CD4-positive, alpha-beta T cell (primary cell): ENCODE measurements around the gene KDM1B. TPM values are rescaled to one million over a fixed set of nuclear protein-coding genes. Genes with fewer than 3 reads are reported as not detected.

Experiments used
- ATAC-seq: fragments of 200-7000 bp; cut with Tn5 transposase; one replicate; pipeline ENCODE4 v1.10.0; 2022; ENCODE audit warnings: mild to moderate bottlenecking; ENCODE audit not compliant: poor library complexity
- CTCF ChIA-PET: fragments of 350-600 bp; sonication (Branson Sonifier 250); formaldehyde crosslinking; loops from one replicate; lab custom pipeline; 2021; ENCODE audit warnings: antibody characterized with exemption, inconsistent platforms; lab: Charles Lee
- POLR2A ChIA-PET: fragments of 350-600 bp; sonication (Branson Sonifier 250); formaldehyde crosslinking; loops from one replicate; lab custom pipeline; 2021; ENCODE audit warnings: antibody characterized with exemption, inconsistent platforms; lab: Charles Lee
- DNase-seq, 14 experiments: peaks; one replicate each; pipeline ENCODE4 v3.0.0-alpha.2; 2013 to 2020; ENCODE audit warnings: mixed read lengths in 2 of 14
- H3K27ac ChIP-seq, 2 donors: one replicate each; pipeline versions ENCODE4 v1.5.1 to v1.7.0; 2013; ENCODE audit warnings: low read length in 2 of 2, low read depth in 1 of 2, mild to moderate bottlenecking in 1 of 2
- H3K27me3 ChIP-seq, 2 experiments: 1 replicate in 1 of 2; 2 replicates in 1 of 2; pipeline versions ENCODE4 v1.6.1 to v1.7.0; 2013; ENCODE audit warnings: low read length in 2 of 2, control low read depth in 1 of 2, mild to moderate bottlenecking in 1 of 2, moderate library complexity in 1 of 2; ENCODE audit not compliant: insufficient read depth in 2 of 2, control insufficient read depth in 1 of 2
- H3K36me3 ChIP-seq: one replicate; pipeline ENCODE4 v1.6.1; 2013; ENCODE audit warnings: low read length, control low read depth; ENCODE audit not compliant: insufficient read depth
- H3K4me1 ChIP-seq: one replicate; pipeline ENCODE4 v1.6.1; 2013; ENCODE audit warnings: low read length, control low read depth; ENCODE audit not compliant: insufficient read depth
- H3K4me3 ChIP-seq: one replicate; pipeline ENCODE4 v1.5.1; 2013; ENCODE audit warnings: mild to moderate bottlenecking, low read length, moderate library complexity
- H3K9me3 ChIP-seq, 2 experiments: 1 replicate in 1 of 2; 2 replicates in 1 of 2; pipeline versions ENCODE4 v1.6.1 to v1.7.0; 2013; ENCODE audit warnings: low read length in 2 of 2, mild to moderate bottlenecking in 2 of 2, control low read depth in 1 of 2, moderate library complexity in 1 of 2; ENCODE audit not compliant: control insufficient read depth in 1 of 2, insufficient read depth in 1 of 2
- H3K27ac Mint-ChIP-seq: one replicate; pipeline ENCODE4 v1.8.0; 2020; ENCODE audit warnings: mixed read lengths
- H3K27me3 Mint-ChIP-seq: one replicate; pipeline ENCODE4 v1.8.0; 2021; ENCODE audit warnings: mixed read lengths
- H3K36me3 Mint-ChIP-seq: one replicate; pipeline ENCODE4 v1.8.0; 2021; ENCODE audit warnings: low read depth, mixed read lengths
- H3K4me1 Mint-ChIP-seq: one replicate; pipeline ENCODE4 v1.8.0; 2021; ENCODE audit warnings: low read depth, mixed read lengths
- H3K4me3 Mint-ChIP-seq: one replicate; pipeline ENCODE4 v1.8.0; 2020; ENCODE audit warnings: mild to moderate bottlenecking, mixed read lengths
- H3K9me3 Mint-ChIP-seq: one replicate; pipeline ENCODE4 v1.8.0; 2020; ENCODE audit warnings: mixed read lengths
- intact Hi-C, 2 experiments: fragments of 100-400 bp; cut with DNase I in 1 of 2; cut with micrococcal nuclease in 1 of 2; formaldehyde crosslinking; loops; one replicate each; pipeline versions ENCODE4 v1.15.1 to v1.9.0; 2023 to 2025; cut with DNase I, micrococcal nuclease
- total RNA-seq, 174 experiments: library from RNA in 2 of 174; stranded (reverse) in 2 of 174; gene quantifications; one replicate each; pipeline ENCODE4 v1.2.3 and lab custom pipeline; 2021 to 2026
- TF ChIP-seq, protein P1 (sequence below): fragments of 200-600 bp; IDR thresholded peaks from one replicate; pipeline ENCODE4 v1.8.0; 2022; ENCODE audit warnings: antibody characterized with exemption, mild to moderate bottlenecking

Gene KDM1B
- total RNA-seq, 2 experiments from 2014 or later: 4.4 to 6.0 TPM

DNA sequence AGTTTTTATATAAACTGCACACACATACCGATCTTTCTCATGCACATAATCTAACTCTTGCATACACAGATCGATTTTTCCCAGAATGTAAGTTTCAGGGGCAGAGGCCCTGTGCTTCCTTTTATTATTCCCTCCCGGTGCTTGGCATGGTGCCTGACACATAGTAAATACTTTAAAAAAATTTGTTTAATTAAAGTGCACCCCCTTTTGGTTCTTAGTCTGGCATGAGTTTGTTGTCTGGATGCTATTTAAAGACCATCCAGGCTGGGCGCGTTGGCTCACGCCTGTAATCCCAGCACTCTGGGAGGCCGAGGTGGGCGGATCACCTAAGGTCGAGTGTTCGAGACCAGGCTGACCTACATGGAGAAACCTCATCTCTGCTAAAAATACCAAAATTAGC is 114.5 kb downstream of the KDM1B start:
- no peak overlapping the region for H3K4me3 ChIP-seq
- ChIA-PET CTCF (no interaction called here), POLR2A (interaction anchor here (1.6 kb wide), 1 partner anchor 114 kb away, joined by 3 read pairs; no protein-coding TSS in a partner anchor)
- H3K9me3 ChIP-seq: peaks cover 0 to 5% of the 10 kb centered on the region in 2 experiments
- DNase-seq: no peak
- H3K4me1 ChIP-seq: peaks cover 18% of the 10 kb centered on the region
- no peak overlapping the region for H3K4me3 Mint-ChIP-seq
- peaks cover 10% of the 10 kb centered on the region for H3K4me1 Mint-ChIP-seq
- peaks cover 6% of the 10 kb centered on the region for H3K36me3 Mint-ChIP-seq
- H3K27me3 ChIP-seq: no peaks in the 10 kb centered on the region
- peaks cover 12% of the 10 kb centered on the region for H3K27me3 Mint-ChIP-seq
- no peaks in the 10 kb centered on the region for H3K9me3 Mint-ChIP-seq
- TF ChIP-seq, protein P1, sequence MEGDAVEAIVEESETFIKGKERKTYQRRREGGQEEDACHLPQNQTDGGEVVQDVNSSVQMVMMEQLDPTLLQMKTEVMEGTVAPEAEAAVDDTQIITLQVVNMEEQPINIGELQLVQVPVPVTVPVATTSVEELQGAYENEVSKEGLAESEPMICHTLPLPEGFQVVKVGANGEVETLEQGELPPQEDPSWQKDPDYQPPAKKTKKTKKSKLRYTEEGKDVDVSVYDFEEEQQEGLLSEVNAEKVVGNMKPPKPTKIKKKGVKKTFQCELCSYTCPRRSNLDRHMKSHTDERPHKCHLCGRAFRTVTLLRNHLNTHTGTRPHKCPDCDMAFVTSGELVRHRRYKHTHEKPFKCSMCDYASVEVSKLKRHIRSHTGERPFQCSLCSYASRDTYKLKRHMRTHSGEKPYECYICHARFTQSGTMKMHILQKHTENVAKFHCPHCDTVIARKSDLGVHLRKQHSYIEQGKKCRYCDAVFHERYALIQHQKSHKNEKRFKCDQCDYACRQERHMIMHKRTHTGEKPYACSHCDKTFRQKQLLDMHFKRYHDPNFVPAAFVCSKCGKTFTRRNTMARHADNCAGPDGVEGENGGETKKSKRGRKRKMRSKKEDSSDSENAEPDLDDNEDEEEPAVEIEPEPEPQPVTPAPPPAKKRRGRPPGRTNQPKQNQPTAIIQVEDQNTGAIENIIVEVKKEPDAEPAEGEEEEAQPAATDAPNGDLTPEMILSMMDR: no peak
- H3K36me3 ChIP-seq: no peaks in the 10 kb centered on the region
- intact Hi-C loops: loop anchor here in 1 of 2 experiments (5.0 to 10.0 kb wide), 4 partner anchors 128 to 1505 kb away; partner anchors contain the start of genes ATXN1 and NUP153
- H3K27ac ChIP-seq: no peak overlapping the region
- ATAC-seq: no peak
- H3K27ac Mint-ChIP-seq: no peak overlapping the region

DNA sequence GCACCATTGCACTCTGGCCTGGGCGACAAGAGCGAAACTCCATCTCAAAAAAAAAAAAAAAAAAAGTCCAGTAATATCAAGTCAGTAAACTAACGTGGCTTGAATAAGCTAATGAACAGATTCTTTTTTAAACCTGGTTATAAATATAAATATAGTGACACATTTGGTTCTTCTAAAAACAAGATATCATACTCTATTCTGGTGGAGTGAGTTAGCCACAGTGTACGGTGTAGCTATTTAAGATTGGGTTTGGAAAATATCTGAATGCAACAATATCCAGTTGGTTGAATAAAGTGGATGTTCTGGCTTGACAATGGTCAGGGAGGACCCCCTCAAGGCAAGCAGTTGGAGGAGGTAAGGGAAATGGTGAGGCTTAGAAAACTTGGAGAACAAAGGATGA is 115.0 kb downstream of the KDM1B start:
- Mint-ChIP-seq H3K36me3 (peaks cover under 1% of the 10 kb centered on the region), H3K4me1 (peaks cover 5% of the 10 kb centered on the region), H3K4me3 (no peak overlapping the region), H3K27me3 (peaks cover 17% of the 10 kb centered on the region), H3K9me3 (no peaks in the 10 kb centered on the region), H3K27ac (no peak overlapping the region)
- intact Hi-C loops: no loop called here
- Histone ChIP-seq H3K4me3 (no peak overlapping the region), H3K4me1 (peaks cover 13% of the 10 kb centered on the region), H3K9me3 (peaks cover 0 to 5% of the 10 kb centered on the region in 2 experiments), H3K36me3 (no peaks in the 10 kb centered on the region), H3K27me3 (peaks cover under 1 to 5% of the 10 kb centered on the region in 2 experiments), H3K27ac (no peak overlapping the region)
- POLR2A ChIA-PET: interaction anchor here (1.6 kb wide), 1 partner anchor 114 kb away, joined by 3 read pairs; no protein-coding TSS in a partner anchor
- DNase-seq: no peak
- no peak for ATAC-seq
- TF ChIP-seq, protein P1: no peak
- CTCF ChIA-PET: no interaction called here

Other genes starting within 250 kb of the KDM1B start
- 1 to 10 TPM in 1 of 2 experiments, under 1 TPM in 1; 0.91 to 1.4 TPM for gene KIF13A, start 167.8 kb upstream of the KDM1B start, total RNA-seq
- under 1 TPM in 1 of 2 experiments, not detected in 1; 0.11 TPM for gene NHLRC1, start 32.7 kb upstream of the KDM1B start, total RNA-seq
- gene TPMT, start 345 bp upstream of the KDM1B start, total RNA-seq: 1 to 10 TPM; 3.2 to 3.3 TPM
- 10 to 100 TPM; 52.7 to 56.7 TPM for gene DEK, start 109.1 kb downstream of the KDM1B start, total RNA-seq
- gene RNF144B, start 231.9 kb downstream of the KDM1B start, total RNA-seq: 1 to 10 TPM; 2.3 to 3.5 TPM